ENCODE measurements around the gene TARS2. TPM values are rescaled to one million over a fixed set of nuclear protein-coding genes. Genes with fewer than 3 reads are reported as not detected.
A peak's percentile ranks its signal among the peaks of the same experiment; 100 is the strongest.

TARS2 gene
- total and polyA plus RNA-seq, 2 of the 13 experiments (the other 11 are each of a cell fraction or from before 2014, with no cell fraction given), result 21.3 to 22.8 TPM

DNA sequence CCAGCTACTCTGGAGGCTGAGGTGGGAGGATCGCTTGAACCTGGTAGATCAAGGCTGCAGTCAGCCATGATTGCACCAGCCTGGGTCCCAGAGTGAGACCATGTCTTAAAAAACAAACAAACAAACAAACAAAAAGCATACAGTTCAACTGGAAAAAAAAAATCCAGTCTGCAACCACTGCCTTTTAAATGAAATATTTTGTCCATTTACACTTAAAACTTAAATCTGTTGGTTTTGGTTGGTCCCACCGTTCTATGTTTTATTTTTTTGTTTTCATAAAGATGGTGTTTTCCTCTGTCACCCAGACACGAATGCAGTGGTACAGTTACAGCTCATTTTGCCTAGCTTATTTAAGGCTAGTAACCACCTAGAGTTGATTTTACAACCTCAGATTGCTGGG lies 38.1 kb downstream of the TARS2 start (continued):
- no peak for TF ChIP-seq GMEB2 (CRISPR knock-in tag; IDR thresholded peaks at IDR 0.05; ENCODE audit: low read depth)
- no peak for TF ChIP-seq ZBTB2 (CRISPR knock-in tag; IDR thresholded peaks at IDR 0.05; ENCODE audit: low read depth)
- no peak for TF ChIP-seq HNF4A (CRISPR knock-in tag; IDR thresholded peaks at IDR 0.05)
- TF ChIP-seq ZNF746 (CRISPR knock-in tag; IDR thresholded peaks at IDR 0.05), result no peak
- no peak for TF ChIP-seq ZNF7 (CRISPR knock-in tag; IDR thresholded peaks at IDR 0.05)
- TF ChIP-seq ZNF589 (CRISPR knock-in tag; conservative IDR thresholded peaks at IDR 0.05), result no peak
- no peak for TF ChIP-seq KDM2A (CRISPR knock-in tag; IDR thresholded peaks at IDR 0.05; ENCODE audit: borderline replicate concordance, low read depth)
- TF ChIP-seq ZBTB21 (CRISPR knock-in tag; IDR thresholded peaks at IDR 0.05), result no peak

DNA sequence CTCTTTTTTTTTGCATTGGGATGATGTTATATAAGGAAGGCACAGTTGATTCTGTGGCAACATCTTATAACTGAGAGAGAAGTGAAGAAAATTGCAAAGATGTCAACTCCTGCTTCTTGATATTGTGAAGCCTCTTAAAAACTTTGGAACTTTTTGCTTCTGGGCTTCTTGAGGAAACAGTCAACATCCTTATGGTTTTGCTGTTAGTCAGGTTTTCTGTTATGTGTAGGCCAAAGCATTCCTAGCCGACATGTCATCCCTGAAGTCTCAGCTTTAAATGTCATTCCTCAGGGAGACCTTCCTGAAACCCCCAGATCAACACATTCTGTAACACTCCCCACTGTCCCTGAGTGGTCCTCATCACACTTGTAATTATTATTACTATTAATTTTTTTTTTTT lies 41.0 kb downstream of the TARS2 start:
- Histone ChIP-seq H4K20me1 (ENCODE audit: insufficient read depth, low read length) (no peaks in the 10 kb centered on the region), H3K36me3 (replicated peaks in 1 of 2; ENCODE audit: control insufficient read depth in 1 of 2, insufficient read depth in 2 of 2, low read length in 2 of 2) (no peaks in the 10 kb centered on the region), H3K9ac (ENCODE audit: insufficient read depth, low read depth, low read length) (no peak overlapping the region), H3K4me2 (ENCODE audit: low read depth, low read length) (peak overlapping the region; percentile 70; the same call in 1 of the 2 replicates), H3K79me2 (ENCODE audit: insufficient read depth, low read length) (no peaks in the 10 kb centered on the region), H3K4me3 (replicated peaks in 1 of 3; ENCODE audit: insufficient read depth in 1 of 3, low read depth in 2 of 3, low read length in 3 of 3) (no peak overlapping the region), H3K27me3 (ENCODE audit: control insufficient read depth in 1 of 2, insufficient read depth in 2 of 2, low read length in 2 of 2) (no peaks in the 10 kb centered on the region), H2AFZ (ENCODE audit: low read length) (no peak overlapping the region), H3K9me3 (ENCODE audit: low read length) (no peaks in the 10 kb centered on the region), H3K27ac (ENCODE audit: extremely low read length, insufficient read depth, low read length) (no peak overlapping the region), H3K4me1 (ENCODE audit: insufficient read depth, low read length) (peaks cover 44% of the 10 kb centered on the region)
- intact Hi-C loops (cut with micrococcal nuclease; ENCODE audit: unreplicated experiment) (no loop called here), in situ Hi-C loops (cut with HindIII; ENCODE audit: extremely low pct_ligation_motif_present, low pct_unique_long_range_greater_than_20kb) (no loop called here)
- POLR2A ChIA-PET, result interaction anchor here (1.9 kb wide), 1 partner anchor 12 kb away, joined by 10 read pairs; the partner anchor contains the start of gene FALEC
- WGBS (ENCODE audit: low lambda C conversion rate), result 79% methylated on average over 1 of the region's 1 CpG
- BruUV-seq (replicated peaks), result no TSS peak
- CTCF ChIA-PET (ENCODE audit: low intra/inter-chr PET ratio, low total read pairs), result no interaction called here
- ATAC-seq (no peak), FAIRE-seq (no peak), DNase-seq (ENCODE audit: low spot score) (no peak)
- TF ChIP-seq GPBP1L1 (CRISPR knock-in tag; IDR thresholded peaks at IDR 0.05) (no peak), ZNF280B (CRISPR knock-in tag; IDR thresholded peaks at IDR 0.05; ENCODE audit: borderline replicate concordance) (no peak), ZNF841 (CRISPR knock-in tag; IDR thresholded peaks at IDR 0.05; ENCODE audit: borderline replicate concordance) (no peak), ZNF589 (CRISPR knock-in tag; conservative IDR thresholded peaks at IDR 0.05) (no peak), NAIF1 (CRISPR knock-in tag; IDR thresholded peaks at IDR 0.05; ENCODE audit: borderline replicate concordance) (no peak), SP2 (CRISPR knock-in tag; IDR thresholded peaks at IDR 0.05) (no peak), ETV5 (CRISPR knock-in tag; IDR thresholded peaks at IDR 0.05; ENCODE audit: borderline replicate concordance) (no peak), RAD21 (CRISPR knock-in tag; IDR thresholded peaks at IDR 0.05) (no peak), PRMT3 (CRISPR knock-in tag; IDR thresholded peaks at IDR 0.05; ENCODE audit: borderline replicate concordance, low read depth) (no peak), HOXD1 (CRISPR knock-in tag; IDR thresholded peaks at IDR 0.05) (no peak), AGO2 (optimal IDR thresholded peaks at IDR 0.05; ENCODE audit: low read depth, low read length) (no peak)
